GM23248 (cell line): Measurements from ENCODE around the gene C12orf75. TPM values are rescaled to one million over a fixed set of nuclear protein-coding genes. Genes with fewer than 3 reads are reported as not detected.

Experiments used
- DNase-seq: peaks from one replicate; pipeline ENCODE4 v3.0.0-alpha.2; 2015
- H2AFZ ChIP-seq: fragments of 200-600 bp; sonication (generic); 2 replicates; pipeline ENCODE4 v1.6.1; 2016; ENCODE audit warnings: antibody characterized with exemption
- H3F3A ChIP-seq: fragments of 200-600 bp; sonication (generic); 2 replicates; pipeline ENCODE4 v1.6.1; 2016; ENCODE audit warnings: mild to moderate bottlenecking, antibody characterized with exemption, mixed run types; ENCODE audit not compliant: insufficient read depth
- H3K27ac ChIP-seq: fragments of 200-600 bp; sonication (generic); 2 replicates; pipeline ENCODE4 v1.5.1; 2016; ENCODE audit warnings: mild to moderate bottlenecking
- H3K27me3 ChIP-seq: fragments of 200-600 bp; sonication (generic); replicated peaks from 2 replicates; pipeline ENCODE4 v1.6.1; 2016; ENCODE audit warnings: mild to moderate bottlenecking; ENCODE audit not compliant: insufficient read depth
- H3K36me3 ChIP-seq: fragments of 200-600 bp; sonication (generic); 2 replicates; pipeline ENCODE4 v1.6.1; 2016; ENCODE audit warnings: low read depth, mild to moderate bottlenecking
- H3K4me1 ChIP-seq: fragments of 200-600 bp; sonication (generic); 2 replicates; pipeline ENCODE4 v1.6.1; 2016; ENCODE audit warnings: mild to moderate bottlenecking; ENCODE audit not compliant: insufficient read depth
- H3K4me2 ChIP-seq: fragments of 200-600 bp; sonication (generic); one replicate; pipeline ENCODE4 v1.6.1; 2016; ENCODE audit warnings: mild to moderate bottlenecking; ENCODE audit not compliant: unreplicated experiment
- H3K4me3 ChIP-seq: fragments of 200-600 bp; sonication (generic); 2 replicates; pipeline ENCODE4 v1.5.1; 2016; ENCODE audit warnings: mild to moderate bottlenecking
- H3K79me2 ChIP-seq: fragments of 200-600 bp; sonication (generic); 2 replicates; pipeline ENCODE4 v1.6.1; 2016; ENCODE audit warnings: mild to moderate bottlenecking; ENCODE audit not compliant: insufficient read depth
- H3K9ac ChIP-seq: fragments of 200-600 bp; sonication (generic); 2 replicates; pipeline ENCODE4 v1.6.1; 2016; ENCODE audit warnings: mild to moderate bottlenecking
- H3K9me2 ChIP-seq: fragments of 200-600 bp; sonication (generic); 2 replicates; pipeline ENCODE4 v1.6.1; 2016; ENCODE audit warnings: mixed run types, mild to moderate bottlenecking, moderate library complexity; ENCODE audit not compliant: insufficient read depth
- H3K9me3 ChIP-seq: fragments of 200-600 bp; sonication (generic); one replicate; pipeline ENCODE4 v1.6.1; 2017; ENCODE audit warnings: low read depth
- H4K20me1 ChIP-seq: fragments of 200-600 bp; sonication (generic); 2 replicates; pipeline ENCODE4 v1.6.0; 2016; ENCODE audit not compliant: insufficient read depth
- EZH2 ChIP-seq: fragments of 200-600 bp; sonication (generic); IDR thresholded peaks from 2 replicates; pipeline ENCODE4 v1.6.1; 2018; ENCODE audit warnings: antibody characterized with exemption, mild to moderate bottlenecking; ENCODE audit not compliant: insufficient read depth, poor library complexity, severe bottlenecking
- EZH2phosphoT487 ChIP-seq: fragments of 200-600 bp; sonication (generic); IDR thresholded peaks from 2 replicates; pipeline ENCODE4 v1.6.1; 2018; ENCODE audit warnings: antibody characterized with exemption, moderate library complexity, mild to moderate bottlenecking, low read depth; ENCODE audit not compliant: insufficient read depth
- WGBS, 2 experiments: methylation state at CpG; one replicate each; pipeline ENCODE4 v1.1.6; 2015 to 2017; ENCODE audit warnings: low lambda C conversion rate in 2 of 2, low coverage in 1 of 2; ENCODE audit errors: missing lambda C conversion rate in 2 of 2; 5-methylcytosine and 5-hydroxymethylcytosine counted together
- in situ Hi-C: fragments of 300-500 bp; cut with MboI; formaldehyde crosslinking; loops from 2 replicates; pipeline ENCODE4 v1.15.0; 2020
- polyA plus RNA-seq: library from polyadenylated mRNA; unstranded; fragments of >200 nt; fragmentation: Nextera tagmentation; extraction: Ambion mirVana; gene quantifications from 2 replicates; pipeline ENCODE4 v1.2.1, GENCODE V29; 2016
- total RNA-seq: library from RNA; depleted of rRNA; stranded (reverse); fragments of >200 nt; shearing (Covaris generic); gene quantifications from 2 replicates; pipeline ENCODE4 v1.2.3, GENCODE V29; 2014

Gene C12orf75
- total and polyA plus RNA-seq, 2 experiments from 2014 or later = 349 to 590 TPM

DNA sequence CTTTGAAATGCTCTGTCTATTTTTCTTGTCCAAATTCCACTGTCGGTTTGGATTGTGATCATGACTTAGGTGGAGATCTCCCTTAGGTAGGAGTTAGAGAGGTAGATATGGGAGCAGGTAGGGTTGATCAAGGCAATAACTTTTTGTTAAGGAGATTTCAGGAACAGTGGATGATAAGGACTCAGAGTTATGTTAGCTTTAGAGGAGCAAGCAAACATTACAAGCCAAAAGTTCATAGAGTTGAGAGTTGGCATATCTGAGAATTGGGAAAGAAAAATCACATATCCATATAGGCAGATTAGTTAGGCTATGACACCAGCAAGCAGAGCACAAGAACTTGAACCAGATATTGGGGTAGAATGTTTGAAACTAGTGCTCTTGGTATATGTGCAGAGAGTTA is 43.1 kb upstream of the C12orf75 start:
- Histone ChIP-seq H3K4me3 (no peak overlapping the region), H3K4me2 (no peak overlapping the region), H3K9me3 (no peaks in the 10 kb centered on the region), H2AFZ (no peak overlapping the region), H3K79me2 (no peaks in the 10 kb centered on the region), H3K27ac (no peak overlapping the region), H3K36me3 (no peaks in the 10 kb centered on the region), H3K9me2 (no peaks in the 10 kb centered on the region), H3K9ac (no peak overlapping the region), H3K4me1 (peaks cover 5% of the 10 kb centered on the region; the same call in 1 of the 2 replicates), H3F3A (peaks cover 6% of the 10 kb centered on the region; the same call in 1 of the 2 replicates), H3K27me3 (no peaks in the 10 kb centered on the region), H4K20me1 (no peaks in the 10 kb centered on the region)
- WGBS, 2 experiments = 91 to 100% methylated on average over 1 of the region's 1 CpG
- DNase-seq = no peak
- TF ChIP-seq EZH2phosphoT487 (no peak), EZH2 (no peak)
- in situ Hi-C loops = no loop called here

DNA sequence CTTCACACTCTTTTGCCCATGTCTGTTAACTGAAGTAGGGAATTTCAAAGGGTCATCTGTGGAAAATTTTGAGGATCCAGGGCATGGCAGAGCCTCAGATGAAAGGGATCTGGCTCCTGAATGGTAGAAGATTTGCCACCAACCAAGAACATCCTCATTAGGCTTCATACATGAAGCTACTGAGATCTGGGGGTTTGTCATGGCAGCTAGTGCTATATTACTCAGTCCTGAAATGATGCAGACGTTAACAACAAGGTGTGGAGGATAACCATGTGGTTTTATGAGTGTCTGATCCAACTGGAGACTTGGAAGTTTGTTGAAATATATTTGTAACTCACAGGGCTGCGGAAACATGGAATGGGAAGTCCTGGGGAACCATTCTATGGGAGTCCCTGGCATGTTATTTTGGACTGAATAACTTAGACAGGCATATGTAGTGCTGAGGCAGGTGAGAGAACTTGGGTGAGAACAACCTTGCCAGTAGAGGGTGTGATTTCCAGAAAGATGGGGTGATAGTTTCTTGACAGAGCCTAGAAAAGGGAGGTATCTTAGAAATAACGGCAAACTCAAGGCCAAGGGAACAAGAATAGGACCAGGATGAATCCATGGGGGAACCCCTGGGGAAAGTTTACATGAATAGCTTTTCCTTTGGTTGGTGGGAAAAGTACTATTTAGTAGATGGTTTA is 42.0 kb upstream of the C12orf75 start:
- no peak overlapping the region for H2AFZ ChIP-seq
- in situ Hi-C loops = no loop called here
- no peaks in the 10 kb centered on the region for H3K79me2 ChIP-seq
- no peak overlapping the region for H3K27ac ChIP-seq
- H4K20me1 ChIP-seq = no peaks in the 10 kb centered on the region
- H3K4me1 ChIP-seq = peaks cover 14% of the 10 kb centered on the region
- H3K36me3 ChIP-seq = no peaks in the 10 kb centered on the region
- no peak for DNase-seq
- 80 to 82% methylated on average over 3 of the region's 3 CpGs for WGBS, 2 experiments
- H3K4me3 ChIP-seq = no peak overlapping the region
- peaks cover 6% of the 10 kb centered on the region; the same call in 1 of the 2 replicates for H3F3A ChIP-seq
- no peaks in the 10 kb centered on the region for H3K27me3 ChIP-seq
- H3K9me3 ChIP-seq = no peaks in the 10 kb centered on the region
- no peaks in the 10 kb centered on the region for H3K9me2 ChIP-seq
- no peak for TF ChIP-seq EZH2phosphoT487
- no peak for TF ChIP-seq EZH2
- H3K9ac ChIP-seq = no peak overlapping the region
- H3K4me2 ChIP-seq = no peak overlapping the region

DNA sequence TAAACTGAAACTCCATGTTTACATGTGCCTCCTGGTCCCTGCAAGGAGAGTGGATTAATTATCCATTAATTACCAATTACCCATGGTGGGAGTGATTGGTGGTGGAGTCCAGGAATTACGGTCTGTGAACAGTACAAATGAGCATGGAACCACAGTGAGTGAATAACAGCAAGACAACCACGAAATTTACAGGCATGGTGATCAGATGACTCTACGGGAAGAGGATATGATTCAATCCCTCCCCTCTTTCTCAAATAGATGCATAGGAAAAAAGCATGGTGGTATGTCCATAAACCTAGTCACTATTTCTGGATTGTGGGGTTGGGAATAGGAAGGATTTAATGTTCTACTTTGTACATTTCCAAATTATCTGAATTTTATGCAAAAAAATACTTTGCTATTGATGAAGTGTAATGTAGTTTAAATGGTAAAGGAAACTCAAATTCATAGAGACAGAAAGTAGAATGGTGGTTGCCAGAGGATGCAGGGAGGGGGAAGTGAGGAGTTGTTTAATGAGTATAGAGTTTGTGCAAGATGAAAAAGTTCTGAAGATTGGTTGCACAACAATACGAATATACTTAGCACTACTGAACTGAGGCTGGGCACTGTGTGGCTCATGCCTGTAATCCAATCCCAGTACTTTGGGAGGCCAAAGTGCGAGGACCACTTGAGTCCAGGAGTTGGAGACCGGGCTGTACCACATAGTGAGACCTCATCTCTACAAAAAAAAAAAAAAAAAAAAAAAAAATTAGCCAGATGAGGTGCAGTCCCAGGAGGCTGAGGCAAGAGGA is 41.2 kb upstream of the C12orf75 start:
- DNase-seq = peak; percentile 58
- in situ Hi-C loops = no loop called here
- H2AFZ ChIP-seq = peak overlapping the region; percentile 13; the same call in 1 of the 2 replicates
- no peaks in the 10 kb centered on the region for H3K9me2 ChIP-seq
- H4K20me1 ChIP-seq = no peaks in the 10 kb centered on the region
- H3K4me2 ChIP-seq = no peak overlapping the region
- H3K27ac ChIP-seq = no peak overlapping the region
- no peaks in the 10 kb centered on the region for H3K79me2 ChIP-seq
- 50 to 63% methylated on average over 6 of the region's 6 CpGs for WGBS, 2 experiments
- peaks cover 6% of the 10 kb centered on the region; the same call in 1 of the 2 replicates for H3F3A ChIP-seq
- no peaks in the 10 kb centered on the region for H3K27me3 ChIP-seq
- H3K9ac ChIP-seq = no peak overlapping the region
- no peaks in the 10 kb centered on the region for H3K36me3 ChIP-seq
- no peaks in the 10 kb centered on the region for H3K9me3 ChIP-seq
- no peak overlapping the region for H3K4me3 ChIP-seq
- H3K4me1 ChIP-seq = peaks cover 16% of the 10 kb centered on the region
- TF ChIP-seq EZH2phosphoT487 = no peak
- TF ChIP-seq EZH2 = no peak

DNA sequence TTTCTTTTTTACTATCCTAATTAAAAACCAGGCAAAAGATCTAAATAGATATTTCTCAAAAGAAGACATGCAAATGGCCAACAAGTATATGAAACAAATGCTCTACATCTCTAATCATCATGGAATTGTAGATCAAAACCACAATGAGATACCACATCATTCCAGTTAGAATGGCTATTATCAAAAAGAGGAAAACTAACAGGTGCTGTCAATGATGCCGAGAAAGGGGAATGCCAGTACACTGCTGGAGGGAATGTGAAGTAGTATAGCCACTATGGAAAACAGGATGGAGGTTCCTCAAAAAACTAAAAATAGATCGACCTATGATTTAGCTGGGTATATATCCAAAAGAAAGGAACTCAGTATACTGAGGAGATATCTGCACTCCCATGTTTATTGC is 39.0 kb upstream of the C12orf75 start:
- in situ Hi-C loops = no loop called here
- DNase-seq = no peak
- Histone ChIP-seq H3K79me2 (no peaks in the 10 kb centered on the region), H3K36me3 (no peaks in the 10 kb centered on the region), H3K9ac (no peak overlapping the region), H3K9me2 (no peaks in the 10 kb centered on the region), H2AFZ (no peak overlapping the region), H3K9me3 (no peaks in the 10 kb centered on the region), H3F3A (peaks cover 6% of the 10 kb centered on the region; the same call in 1 of the 2 replicates), H4K20me1 (no peaks in the 10 kb centered on the region), H3K4me3 (no peak overlapping the region), H3K27ac (no peak overlapping the region), H3K4me1 (peaks cover 16% of the 10 kb centered on the region), H3K27me3 (no peaks in the 10 kb centered on the region), H3K4me2 (no peak overlapping the region)
- 69 to 76% methylated on average over 2 of the region's 2 CpGs for WGBS, 2 experiments
- no peak for TF ChIP-seq EZH2
- no peak for TF ChIP-seq EZH2phosphoT487
